Stimulated activated naive CD4-positive, alpha-beta T cell treated with Interleukin-2 at 50 U/mL for 16 hours (primary cell): ENCODE data around the gene SPDYA.
"Not testable (repeated sequence)": the region's sequence is repeated elsewhere in the genome, so short reads cannot be mapped to it uniquely, and the experiment has no call there.

Source experiments
- DNase-seq: peaks from one replicate; lab custom pipeline; 2025; lab: John Stamatoyannopoulos, UW

Gene SPDYA

GRCh38 chr2:28810384-28811285 is at the start of gene SPDYA:
Gene SPDYA, plus strand, starts transcription at chr2:28810834. Its CDS starts 5,181 bp downstream, at chr2:28816015.
- DNase-seq = peak; percentile 81

DNA sequence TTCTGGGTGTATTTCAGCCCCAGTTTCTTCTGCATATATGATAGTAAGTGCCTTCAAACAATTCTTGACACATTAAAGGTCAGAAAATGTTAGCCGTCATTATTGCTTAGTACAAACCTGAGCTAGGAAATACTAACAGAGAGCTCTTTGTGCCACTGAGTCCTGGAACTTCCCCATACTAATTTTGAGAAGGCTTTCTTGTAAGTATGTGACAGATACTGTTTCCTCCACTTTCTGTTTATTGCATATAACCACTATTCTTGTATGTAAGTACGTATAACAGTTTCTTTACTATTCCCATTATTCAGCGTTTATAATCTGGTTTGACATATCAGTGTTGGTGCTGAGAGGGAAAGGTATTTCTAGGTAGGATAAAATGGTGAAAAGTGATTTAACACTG is 49.2 kb upstream of the SPDYA start:
- no peak for DNase-seq

DNA sequence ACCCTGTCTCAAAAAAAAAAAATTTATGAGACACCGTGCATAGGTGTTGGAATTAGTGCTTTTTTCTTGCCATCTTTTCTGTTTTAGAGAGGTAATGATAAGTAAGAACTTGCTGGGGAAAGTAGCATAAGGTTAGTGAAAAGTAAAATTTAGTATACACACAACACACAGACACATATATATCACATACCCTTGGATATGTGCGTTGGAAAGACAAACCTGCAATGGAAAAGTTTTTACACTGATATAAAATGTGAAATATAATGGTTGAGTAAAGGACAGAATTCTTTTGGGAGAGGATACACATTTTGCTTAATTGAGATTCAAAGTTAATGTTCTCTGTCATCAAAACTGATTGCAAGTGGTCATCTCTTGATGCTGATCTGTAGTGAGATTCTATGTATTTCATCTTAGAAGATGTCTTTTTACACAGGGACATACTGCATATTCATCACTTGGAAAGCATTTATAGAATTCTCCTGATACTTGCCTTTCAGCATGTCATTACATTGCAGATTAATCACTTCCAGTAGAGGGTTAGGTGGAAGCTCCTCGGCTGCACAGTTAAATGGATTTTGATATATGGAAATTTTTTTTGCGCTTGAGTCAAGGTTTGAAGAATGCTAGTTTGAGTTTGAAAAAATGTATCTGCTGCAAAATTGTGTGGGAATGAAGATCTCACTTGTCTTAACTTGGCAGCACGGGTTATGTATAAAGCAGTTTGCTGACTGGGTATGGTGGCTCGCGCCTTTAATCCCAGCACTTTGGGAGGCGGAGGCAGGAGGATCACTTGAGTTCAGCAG is 45.5 kb upstream of the SPDYA start:
- DNase-seq = no peak

- DNase-seq = no peak
Observed at GRCh38 chr2:28766070-28766469, 44.6 kb upstream of the SPDYA start.

GRCh38 chr2:28767337-28767736 is 43.3 kb upstream of the SPDYA start:
- no peak for DNase-seq

- no peak for DNase-seq
Observed at GRCh38 chr2:28768422-28768821, 42.2 kb upstream of the SPDYA start.

- DNase-seq = no peak
Observed at GRCh38 chr2:28768952-28769351, 41.7 kb upstream of the SPDYA start.

- no peak for DNase-seq
Observed at GRCh38 chr2:28772351-28772750, 38.3 kb upstream of the SPDYA start.

GRCh38 chr2:28776471-28776870 is 34.2 kb upstream of the SPDYA start:
- no peak for DNase-seq

- no peak for DNase-seq
Observed at GRCh38 chr2:28778392-28778791, 32.2 kb upstream of the SPDYA start.

DNA sequence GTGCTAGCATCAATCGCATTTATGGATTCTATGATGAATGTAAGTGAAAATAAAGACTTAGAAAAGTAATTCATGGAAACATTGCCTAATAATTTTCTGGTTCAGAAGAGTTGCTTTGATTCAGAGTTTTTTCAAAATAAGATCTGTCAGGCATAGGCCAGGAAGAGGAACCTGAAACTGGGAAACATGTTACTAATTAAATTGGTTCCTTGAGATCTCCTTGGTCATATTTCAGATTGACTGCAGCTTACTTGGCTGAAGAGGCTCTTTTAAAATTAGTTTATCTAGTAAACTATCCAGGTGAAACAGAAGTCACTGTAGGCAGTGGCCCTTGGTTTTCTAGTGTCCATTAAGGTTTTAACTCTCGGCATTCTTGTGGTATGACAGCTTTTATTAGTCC is 31.6 kb upstream of the SPDYA start:
- DNase-seq = no peak

DNA sequence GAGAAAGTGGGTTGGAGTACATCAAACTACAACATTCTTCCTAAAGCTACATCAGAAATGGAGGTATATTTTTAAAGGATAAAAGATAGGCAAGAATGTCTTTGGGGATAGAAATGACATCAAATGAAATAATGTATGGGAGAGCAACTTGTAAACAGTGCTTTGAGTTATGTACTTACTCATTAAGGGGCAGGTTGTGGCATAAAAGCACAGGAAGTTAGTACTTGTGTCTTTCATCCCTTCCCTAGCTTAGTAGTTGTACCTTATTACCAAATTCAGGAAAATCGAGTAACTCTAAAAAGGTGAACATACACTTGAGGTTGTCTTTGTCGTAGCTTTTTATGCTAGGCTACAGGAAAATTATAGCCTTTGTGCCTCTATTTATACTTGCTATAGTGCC is 30.1 kb upstream of the SPDYA start:
- DNase-seq = no peak

GRCh38 chr2:28782423-28782822 is 28.2 kb upstream of the SPDYA start:
- DNase-seq = no peak

DNA sequence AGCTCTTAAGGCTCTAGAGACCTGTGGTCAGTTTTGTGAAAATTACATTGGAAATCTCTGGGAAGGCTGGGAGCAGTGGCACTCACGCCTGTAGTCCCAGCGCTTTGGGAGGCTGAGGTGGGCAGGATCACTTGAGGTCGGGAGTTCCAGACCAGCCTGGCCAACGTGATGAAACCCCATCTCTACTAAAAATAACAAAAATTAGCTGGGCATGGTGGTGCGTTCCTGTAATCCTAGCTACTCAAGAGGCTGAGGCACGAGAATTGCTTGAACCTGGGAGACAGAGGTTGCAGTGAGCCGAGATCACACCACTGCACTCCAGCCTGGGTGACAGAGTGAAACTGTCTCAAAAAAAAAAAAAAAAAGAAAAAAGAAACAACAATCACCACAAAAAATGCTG is 26.1 kb upstream of the SPDYA start:
- DNase-seq = not testable (repeated sequence)

DNA sequence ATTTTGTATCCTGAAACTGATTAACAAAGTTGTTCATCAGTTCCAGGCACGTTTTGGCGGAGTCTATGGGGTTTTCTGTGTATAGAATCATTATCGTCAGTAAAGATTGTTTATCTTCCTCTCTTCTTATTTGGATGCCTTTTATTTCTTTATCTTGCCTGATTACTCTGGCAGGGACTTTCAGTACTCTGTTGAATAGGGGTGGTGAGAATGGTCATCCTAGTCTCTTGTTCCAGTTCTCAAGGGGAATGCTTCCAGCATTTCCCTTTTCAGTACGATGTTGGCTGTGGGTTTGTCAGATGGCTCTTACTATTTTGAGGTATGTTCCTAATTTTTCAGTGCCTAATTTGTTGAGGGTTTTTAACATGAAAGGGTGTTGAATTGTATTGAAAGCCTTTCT is 14.0 kb upstream of the SPDYA start:
- DNase-seq = no peak

DNA sequence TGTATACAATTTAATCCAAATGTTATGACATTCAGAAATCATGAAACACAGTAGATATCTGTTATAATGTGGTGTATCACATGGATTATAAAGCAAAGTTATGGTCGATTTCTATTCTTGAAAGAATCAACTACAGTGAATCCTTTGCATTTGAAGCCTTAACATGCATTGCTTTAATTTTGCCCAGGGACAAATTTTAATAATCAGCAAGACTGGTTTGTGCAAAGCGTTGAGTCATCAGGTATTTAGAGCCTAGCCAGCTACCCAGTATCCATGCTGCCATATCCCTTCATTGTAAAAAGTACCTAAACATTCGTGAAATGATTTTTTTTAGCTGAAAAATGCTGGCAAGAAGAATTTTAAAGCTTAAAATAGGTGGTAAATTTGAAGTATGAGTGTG is 8.9 kb upstream of the SPDYA start:
- DNase-seq = no peak

- no peak for DNase-seq
Observed at GRCh38 chr2:28802975-28803429, 7.6 kb upstream of the SPDYA start.

DNA sequence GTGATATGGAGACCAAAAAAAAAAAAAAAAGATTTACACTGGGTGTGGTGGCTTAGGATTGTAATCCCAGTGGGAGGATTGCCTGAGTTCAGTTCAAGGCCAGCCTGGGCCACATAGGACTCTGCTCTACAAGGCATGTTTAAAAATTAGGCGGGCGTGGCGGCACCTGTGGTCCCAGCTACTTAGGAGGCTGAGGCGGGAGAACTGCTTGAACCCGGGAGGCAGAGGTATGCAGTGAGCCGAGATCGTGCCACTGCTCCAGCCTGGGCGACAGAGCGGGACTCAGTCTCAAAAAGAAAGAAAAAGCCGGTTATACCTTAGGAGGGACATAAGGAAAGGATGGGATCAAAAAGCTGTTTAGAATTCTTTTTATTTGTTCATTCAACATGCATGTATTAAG is 707 bp upstream of the SPDYA start:
- DNase-seq = no peak

DNA sequence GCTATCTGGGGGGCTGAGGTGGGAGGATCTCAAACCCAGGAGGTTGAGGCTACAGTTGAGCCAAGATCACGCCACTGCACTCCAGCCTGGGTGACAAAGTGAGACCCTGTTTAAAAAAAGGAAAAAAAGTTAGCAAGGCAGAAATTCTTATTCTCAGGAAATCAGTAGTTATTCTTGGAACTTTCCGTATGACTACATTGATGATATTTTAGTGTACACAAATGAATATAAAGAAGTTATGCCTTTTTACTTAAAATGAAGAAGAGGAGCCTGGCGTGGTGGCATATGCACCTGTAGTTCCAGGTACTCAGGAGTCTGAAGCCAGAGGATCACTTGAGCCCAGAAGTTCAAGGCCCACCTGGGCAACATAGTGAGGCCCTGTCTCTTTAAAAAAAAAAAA is 7.4 kb downstream of the SPDYA start:
- DNase-seq = no peak

- peak; percentile 10 for DNase-seq
Observed at GRCh38 chr2:28821295-28821958, 10.8 kb downstream of the SPDYA start.

- DNase-seq = no peak
Observed at GRCh38 chr2:28822036-28822435, 11.4 kb downstream of the SPDYA start.

DNA sequence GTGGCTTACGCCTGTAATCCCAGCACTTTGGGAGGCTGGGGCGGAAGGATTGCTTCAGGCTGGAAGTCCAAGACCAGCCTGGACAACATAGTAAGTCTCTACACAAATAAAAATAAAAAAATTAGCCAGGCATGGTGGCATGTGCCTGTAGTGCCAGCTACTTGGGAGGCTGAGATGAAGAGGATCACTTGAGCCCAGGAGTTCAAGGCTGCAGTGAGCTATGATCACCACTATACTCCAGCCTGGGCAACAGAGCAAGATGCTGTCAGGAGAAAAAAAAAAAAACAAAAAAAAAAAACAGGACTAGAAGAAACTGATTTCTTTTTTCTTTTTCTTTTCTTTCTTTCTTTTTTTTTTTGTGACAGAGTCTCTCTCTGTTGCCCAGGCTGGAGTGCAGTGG is 13.6 kb downstream of the SPDYA start:
- no peak for DNase-seq

GRCh38 chr2:28824870-28825269 is 14.2 kb downstream of the SPDYA start:
- DNase-seq = no peak
